Measurements from ENCODE around the gene PSMC6.
"Not testable (repeated sequence)": the region's sequence is repeated elsewhere in the genome, so short reads cannot be mapped to it uniquely, and the experiment has no call there.

The PSMC6 gene

DNA sequence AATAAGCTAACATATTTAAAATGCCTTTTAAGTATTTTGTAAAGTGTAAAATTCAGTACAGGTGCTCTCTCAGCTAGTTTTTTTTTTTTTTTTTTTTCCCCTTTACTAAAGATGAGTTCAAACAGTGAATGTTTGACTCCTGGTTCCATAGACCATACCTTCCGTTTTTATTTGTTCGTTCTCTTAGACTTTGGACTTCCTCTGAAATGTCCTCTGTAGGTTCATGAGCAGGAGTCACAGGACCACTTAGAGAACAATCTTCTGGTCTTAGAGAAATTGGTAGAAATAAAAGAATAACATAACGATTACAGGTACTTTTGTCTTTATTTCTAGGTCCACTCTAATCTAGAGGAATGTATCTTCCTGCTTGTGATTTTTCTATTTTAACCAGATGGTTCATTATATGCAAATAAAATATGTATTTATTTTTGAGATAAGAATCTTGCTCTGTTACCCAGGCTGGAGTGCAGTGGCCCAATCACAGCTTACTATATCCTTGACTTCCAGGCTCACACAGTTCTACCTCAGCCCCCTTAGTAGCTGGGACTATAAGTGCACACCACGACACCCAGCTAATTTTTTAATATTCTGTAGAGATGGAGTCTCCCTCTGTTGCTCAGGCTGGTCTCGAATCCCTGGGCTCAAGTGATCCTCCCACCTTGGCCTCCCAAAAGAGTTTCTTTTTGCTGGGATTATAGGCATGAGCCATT is 48.8 kb downstream of the PSMC6 start:
- POLR2A ChIA-PET: interaction anchor here (0.6 kb wide), 1 partner anchor 29 kb away, joined by 5 read pairs; no protein-coding TSS in a partner anchor
- TF ChIP-seq ZNF785 (tag by site-specific recombination; IDR thresholded peaks at IDR 0.05) (no peak), ZSCAN16 (tag by site-specific recombination; IDR thresholded peaks at IDR 0.05) (no peak), ZNF138 (tag by site-specific recombination; IDR thresholded peaks at IDR 0.05; ENCODE audit: borderline replicate concordance) (no peak), ZNF404 (tag by site-specific recombination; IDR thresholded peaks at IDR 0.05) (no peak), ZNF76 (tag by site-specific recombination; IDR thresholded peaks at IDR 0.05; ENCODE audit: borderline replicate concordance, low read depth) (no peak), ZNF169 (tag by site-specific recombination; IDR thresholded peaks at IDR 0.05) (no peak), ZFP41 (tag by site-specific recombination; IDR thresholded peaks at IDR 0.05; ENCODE audit: borderline replicate concordance) (no peak), ZNF624 (tag by site-specific recombination; IDR thresholded peaks at IDR 0.05) (no peak), ZNF555 (tag by site-specific recombination; conservative IDR thresholded peaks at IDR 0.05) (no peak), ZNF561 (tag by site-specific recombination; IDR thresholded peaks at IDR 0.05; ENCODE audit: borderline replicate concordance) (no peak), ZNF341 (tag by site-specific recombination; IDR thresholded peaks at IDR 0.05; ENCODE audit: low read depth) (no peak), RBAK (tag by site-specific recombination; IDR thresholded peaks at IDR 0.05) (no peak)
- TF ChIP-seq, protein P1, sequence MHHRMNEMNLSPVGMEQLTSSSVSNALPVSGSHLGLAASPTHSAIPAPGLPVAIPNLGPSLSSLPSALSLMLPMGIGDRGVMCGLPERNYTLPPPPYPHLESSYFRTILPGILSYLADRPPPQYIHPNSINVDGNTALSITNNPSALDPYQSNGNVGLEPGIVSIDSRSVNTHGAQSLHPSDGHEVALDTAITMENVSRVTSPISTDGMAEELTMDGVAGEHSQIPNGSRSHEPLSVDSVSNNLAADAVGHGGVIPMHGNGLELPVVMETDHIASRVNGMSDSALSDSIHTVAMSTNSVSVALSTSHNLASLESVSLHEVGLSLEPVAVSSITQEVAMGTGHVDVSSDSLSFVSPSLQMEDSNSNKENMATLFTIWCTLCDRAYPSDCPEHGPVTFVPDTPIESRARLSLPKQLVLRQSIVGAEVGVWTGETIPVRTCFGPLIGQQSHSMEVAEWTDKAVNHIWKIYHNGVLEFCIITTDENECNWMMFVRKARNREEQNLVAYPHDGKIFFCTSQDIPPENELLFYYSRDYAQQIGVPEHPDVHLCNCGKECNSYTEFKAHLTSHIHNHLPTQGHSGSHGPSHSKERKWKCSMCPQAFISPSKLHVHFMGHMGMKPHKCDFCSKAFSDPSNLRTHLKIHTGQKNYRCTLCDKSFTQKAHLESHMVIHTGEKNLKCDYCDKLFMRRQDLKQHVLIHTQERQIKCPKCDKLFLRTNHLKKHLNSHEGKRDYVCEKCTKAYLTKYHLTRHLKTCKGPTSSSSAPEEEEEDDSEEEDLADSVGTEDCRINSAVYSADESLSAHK (tag by site-specific recombination; IDR thresholded peaks at IDR 0.05): no peak
- TF ChIP-seq, protein P2, sequence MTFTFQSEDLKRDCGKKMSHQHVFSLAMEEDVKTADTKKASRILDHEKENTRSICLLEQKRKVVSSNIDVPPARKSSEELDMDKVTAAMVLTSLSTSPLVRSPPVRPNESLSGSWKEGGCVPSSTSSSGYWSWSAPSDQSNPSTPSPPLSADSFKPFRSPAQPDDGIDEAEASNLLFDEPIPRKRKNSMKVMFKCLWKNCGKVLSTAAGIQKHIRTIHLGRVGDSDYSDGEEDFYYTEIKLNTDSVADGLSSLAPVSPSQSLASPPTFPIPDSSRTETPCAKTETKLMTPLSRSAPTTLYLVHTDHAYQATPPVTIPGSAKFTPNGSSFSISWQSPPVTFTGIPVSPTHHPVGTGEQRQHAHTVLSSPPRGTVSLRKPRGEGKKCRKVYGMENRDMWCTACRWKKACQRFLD (tag by site-specific recombination; IDR thresholded peaks at IDR 0.05): no peak
- CTCF ChIA-PET: interaction anchor here (0.5 to 0.7 kb wide), 3 partner anchors 9 to 1454 kb away, joined by 3 to 4 read pairs (median 3); no protein-coding TSS in a partner anchor
- H3K27ac ChIP-seq (ENCODE audit: extremely low read depth, low read depth, low read length): no peak overlapping the region
- H3K36me3 ChIP-seq (ENCODE audit: control insufficient read depth in 2 of 2, insufficient read depth in 1 of 2, low read length in 2 of 2): peaks cover 20 to 28% of the 10 kb centered on the region in 2 experiments
- H3K4me1 ChIP-seq (ENCODE audit: control insufficient read depth, insufficient read depth, low read length): no peaks in the 10 kb centered on the region
- no peak overlapping the region for H3K4me3 ChIP-seq (ENCODE audit: low read depth, low read length)
- H3K9me3 ChIP-seq (ENCODE audit: control insufficient read depth, insufficient read depth, low read depth, low read length): no peaks in the 10 kb centered on the region

DNA sequence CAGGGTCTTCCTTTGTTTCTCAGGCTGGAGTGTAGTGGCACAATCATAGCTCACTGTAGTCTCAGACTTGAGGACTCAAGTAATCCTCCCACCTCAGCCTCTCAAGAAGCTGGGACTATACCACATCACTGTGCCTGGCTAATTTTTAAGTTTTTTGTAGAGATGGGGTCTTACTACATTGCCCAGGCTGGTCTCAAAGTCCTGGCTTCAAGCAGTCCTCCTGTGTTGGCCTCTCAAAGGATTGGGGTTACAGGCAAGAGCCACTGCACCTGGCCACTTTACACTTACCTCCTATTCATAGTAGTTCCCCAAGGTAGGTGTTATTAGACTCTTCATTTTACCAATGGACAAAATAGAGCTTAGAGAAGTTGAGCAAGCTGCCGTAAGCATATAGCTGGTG is 52.1 kb downstream of the PSMC6 start:
- no peaks in the 10 kb centered on the region for H3K9me3 ChIP-seq (ENCODE audit: control insufficient read depth, insufficient read depth, low read depth, low read length)
- CTCF ChIA-PET: no interaction called here
- no peak overlapping the region for H3K27ac ChIP-seq (ENCODE audit: extremely low read depth, low read depth, low read length)
- POLR2A ChIA-PET: no interaction called here
- H3K4me1 ChIP-seq (ENCODE audit: control insufficient read depth, insufficient read depth, low read length): no peaks in the 10 kb centered on the region
- H3K4me3 ChIP-seq (ENCODE audit: low read depth, low read length): no peak overlapping the region
- H3K36me3 ChIP-seq (ENCODE audit: control insufficient read depth in 2 of 2, insufficient read depth in 1 of 2, low read length in 2 of 2): peaks cover 20 to 38% of the 10 kb centered on the region in 2 experiments
- TF ChIP-seq ZNF121 (tag by site-specific recombination; IDR thresholded peaks at IDR 0.05) (0 out of 2 replicates have a peak, but pooled peaks have one; percentile 41), ZFP41 (tag by site-specific recombination; IDR thresholded peaks at IDR 0.05; ENCODE audit: borderline replicate concordance) (no peak)

DNA sequence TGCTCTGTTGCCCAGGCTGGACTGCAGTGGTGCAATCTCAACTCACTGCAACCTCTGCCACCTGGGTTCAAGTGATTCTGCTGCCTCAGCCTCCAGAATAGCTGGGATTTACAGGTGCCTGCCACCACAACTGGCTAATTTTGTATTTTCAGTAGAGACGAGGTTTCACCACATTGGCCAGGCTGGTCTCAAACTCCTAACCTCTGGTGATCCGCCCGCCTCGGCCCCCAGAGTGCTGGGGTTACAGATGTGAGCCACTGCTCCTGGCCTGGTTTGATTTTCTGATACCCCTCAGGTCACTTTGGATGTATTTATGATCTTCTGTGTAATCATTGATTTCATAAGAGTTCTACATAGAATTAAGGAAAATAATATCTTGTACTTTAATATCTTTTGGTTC is 55.9 kb downstream of the PSMC6 start:
- POLR2A ChIA-PET; H3K4me3 ChIP-seq (ENCODE audit: low read depth, low read length); H3K4me1 ChIP-seq (ENCODE audit: control insufficient read depth, insufficient read depth, low read length); CTCF ChIA-PET; H3K9me3 ChIP-seq (ENCODE audit: control insufficient read depth, insufficient read depth, low read depth, low read length); H3K27ac ChIP-seq (ENCODE audit: extremely low read depth, low read depth, low read length): not testable (repeated sequence)
- H3K36me3 ChIP-seq (ENCODE audit: control insufficient read depth in 2 of 2, insufficient read depth in 1 of 2, low read length in 2 of 2): peaks cover 24 to 48% of the 10 kb centered on the region in 2 experiments

Data from HEK293 (cell line).